HG02610 (cell line): ENCODE results near the gene TNP2.
A peak's percentile ranks its signal among the peaks of the same experiment; 100 is the strongest.

ENCODE experiments used
- ATAC-seq: cut with Tn5 transposase; IDR thresholded peaks from one replicate; pipeline ENCODE4 v1.9.1; 2021; ENCODE audit warnings: mild to moderate bottlenecking, moderate library complexity; ENCODE audit not compliant: unreplicated experiment

The TNP2 gene

DNA sequence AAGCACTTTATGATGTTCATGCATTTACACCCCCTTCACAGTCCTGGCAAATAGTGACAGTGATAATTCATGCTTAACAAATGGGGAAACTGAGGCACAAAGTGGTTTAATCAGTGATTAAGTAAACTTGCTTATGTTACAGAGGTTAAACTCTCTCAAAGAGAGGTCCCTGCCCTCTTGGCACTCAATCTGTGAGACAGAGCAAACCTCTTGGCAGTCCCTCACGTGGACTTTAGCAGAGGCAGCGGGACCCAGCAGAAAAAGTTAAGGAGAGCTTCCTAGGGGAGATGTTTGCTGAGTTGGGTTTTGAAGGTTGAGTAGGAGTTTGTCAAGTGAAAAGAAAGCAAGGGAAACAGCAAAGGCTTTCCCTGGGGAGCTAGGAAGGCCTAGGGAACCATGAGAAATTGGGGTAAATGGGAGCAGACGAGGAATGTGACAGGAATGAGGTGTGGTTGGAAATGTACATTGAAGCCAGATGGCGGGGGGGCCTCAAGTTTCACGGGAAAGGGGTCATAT lies 23.8 kb downstream of the TNP2 start:
- ATAC-seq = no peak

DNA sequence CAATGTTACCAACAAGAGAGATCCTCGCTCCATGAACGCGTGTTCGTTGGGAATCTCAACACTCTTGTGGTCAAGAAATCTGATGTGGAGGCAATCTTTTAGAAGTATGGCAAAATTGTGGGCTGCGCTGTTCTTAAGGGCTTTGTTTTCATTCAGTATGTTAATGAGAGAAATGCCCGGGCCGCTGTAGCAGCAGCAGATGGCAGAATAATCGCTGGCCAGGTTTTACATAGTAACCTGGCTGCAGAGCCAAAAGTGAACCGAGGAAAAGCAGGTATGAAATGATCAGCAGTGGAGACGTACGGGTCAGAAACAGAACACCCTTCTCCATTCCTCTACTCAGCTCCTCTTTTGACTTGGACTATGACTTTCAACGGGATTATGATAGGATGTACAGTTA lies 26.5 kb downstream of the TNP2 start:
- no peak for ATAC-seq

DNA sequence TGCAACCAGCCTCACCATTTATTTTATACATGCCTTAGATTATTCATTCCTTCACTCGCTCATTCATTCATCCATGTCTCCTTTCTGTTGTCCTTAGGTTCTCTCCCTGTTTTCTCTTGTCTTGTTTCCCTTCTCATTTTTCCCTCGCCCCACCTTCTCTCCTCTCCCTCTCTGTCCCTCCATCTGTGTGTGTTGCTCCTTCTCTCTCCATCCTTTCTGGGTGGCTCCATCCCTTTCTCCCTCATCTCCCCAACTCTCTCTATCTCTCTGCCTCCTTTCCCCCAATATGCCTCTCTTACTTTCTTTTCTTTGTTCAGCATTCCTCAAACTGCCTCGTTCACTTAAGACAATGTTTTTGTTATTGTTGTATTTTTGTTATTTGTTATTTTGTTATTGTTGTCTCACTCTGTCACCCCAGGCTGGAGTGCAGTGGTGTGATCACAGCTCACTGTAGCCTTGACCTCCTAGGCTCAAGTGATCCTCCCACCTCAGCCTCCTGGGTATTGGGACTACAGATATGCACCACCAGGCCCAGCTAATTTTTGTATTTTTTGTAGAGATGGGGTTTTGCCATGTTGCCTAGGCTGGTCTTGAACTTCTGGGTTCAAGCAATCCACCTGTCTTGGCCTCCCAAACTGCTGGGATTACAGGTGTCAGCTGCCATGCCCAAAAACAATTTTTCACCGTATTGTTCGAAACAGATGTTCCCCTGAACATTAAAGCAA lies 27.5 kb downstream of the TNP2 start:
- no peak for ATAC-seq

DNA sequence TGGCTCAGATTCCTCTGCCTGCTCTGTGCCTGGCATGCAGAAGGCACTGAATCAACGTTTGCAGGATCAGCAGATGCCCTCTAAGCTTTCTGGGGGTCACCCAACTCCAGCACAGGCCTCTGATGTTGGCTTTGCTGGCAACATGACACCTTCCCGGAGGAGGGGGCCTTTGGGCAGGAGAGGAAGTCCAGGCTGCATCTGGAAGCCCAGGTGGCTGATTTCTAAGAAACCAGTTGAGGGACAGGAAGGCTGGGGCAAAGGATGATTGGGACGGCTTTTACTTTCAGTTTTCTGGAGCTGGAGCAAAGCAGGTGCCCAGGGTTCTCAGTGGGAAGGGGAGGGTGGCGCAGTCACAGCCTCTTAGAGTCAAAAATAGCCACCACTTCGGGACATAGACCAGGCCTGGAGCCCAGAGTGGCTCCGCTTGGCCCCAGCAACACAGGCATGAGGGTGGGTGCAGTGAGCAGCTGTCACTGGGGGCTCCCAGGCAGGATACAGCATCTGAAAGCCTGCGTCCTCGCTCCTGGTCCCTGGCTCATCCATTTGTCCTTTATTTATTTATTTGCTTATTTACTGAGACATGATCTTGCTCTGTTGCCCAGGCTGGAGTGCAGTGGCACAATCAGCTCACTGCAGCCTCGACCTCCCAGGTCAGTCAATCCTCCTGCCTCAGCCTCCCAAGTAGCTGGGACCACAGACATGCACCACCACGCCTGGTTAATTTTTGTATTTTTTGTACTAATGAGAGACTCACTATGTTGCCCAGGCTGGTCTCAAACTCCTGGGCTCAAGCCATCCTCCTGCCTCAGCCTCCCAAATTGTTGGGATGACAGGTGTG lies 28.3 kb downstream of the TNP2 start:
- no peak for ATAC-seq

DNA sequence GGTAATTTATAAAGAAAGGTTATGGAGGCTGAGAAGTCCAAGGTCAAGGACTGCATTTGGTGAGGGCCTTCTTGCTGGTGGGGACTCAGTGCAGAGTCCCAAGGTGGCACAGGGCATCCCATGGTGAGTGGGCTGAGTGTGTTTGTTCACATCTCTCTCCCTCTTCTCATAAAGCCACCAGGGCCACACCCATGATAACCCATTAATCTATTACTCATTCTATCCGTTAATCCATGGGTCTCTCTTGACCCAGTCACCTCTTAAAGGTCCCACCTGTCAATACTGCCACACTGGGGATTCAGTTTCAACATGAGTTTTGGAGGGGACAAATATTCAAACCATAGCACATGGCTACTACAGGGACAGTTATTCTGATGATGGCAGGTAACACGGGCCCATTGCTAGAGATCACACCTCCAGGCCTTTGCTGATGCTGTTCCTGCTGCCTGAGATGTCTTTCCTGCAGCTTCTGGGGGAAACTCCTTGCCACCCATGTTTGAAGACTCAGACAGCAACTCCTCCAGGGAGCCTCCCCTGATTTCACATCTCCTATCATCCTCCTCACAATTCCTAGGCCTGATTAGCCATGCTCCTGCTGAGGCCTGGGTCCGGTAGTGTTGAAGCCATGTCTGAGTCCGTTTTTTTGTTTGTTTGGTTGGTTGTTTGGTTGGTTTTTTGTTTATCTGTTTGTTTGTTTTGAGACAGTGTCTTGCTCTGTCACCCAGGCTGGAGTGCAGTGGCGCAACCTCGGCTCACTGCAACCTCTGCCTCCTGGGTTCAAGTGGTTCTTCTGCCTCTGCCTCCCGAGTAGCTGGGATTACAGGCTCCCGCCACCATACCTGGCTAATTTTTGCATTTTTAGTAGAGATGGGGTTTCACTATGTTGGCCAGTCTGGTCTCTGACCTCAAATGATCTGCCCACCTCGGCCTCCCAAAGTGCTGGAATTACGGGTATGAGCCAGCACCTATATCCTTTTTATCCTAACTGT lies 29.2 kb downstream of the TNP2 start:
- ATAC-seq = no peak

DNA sequence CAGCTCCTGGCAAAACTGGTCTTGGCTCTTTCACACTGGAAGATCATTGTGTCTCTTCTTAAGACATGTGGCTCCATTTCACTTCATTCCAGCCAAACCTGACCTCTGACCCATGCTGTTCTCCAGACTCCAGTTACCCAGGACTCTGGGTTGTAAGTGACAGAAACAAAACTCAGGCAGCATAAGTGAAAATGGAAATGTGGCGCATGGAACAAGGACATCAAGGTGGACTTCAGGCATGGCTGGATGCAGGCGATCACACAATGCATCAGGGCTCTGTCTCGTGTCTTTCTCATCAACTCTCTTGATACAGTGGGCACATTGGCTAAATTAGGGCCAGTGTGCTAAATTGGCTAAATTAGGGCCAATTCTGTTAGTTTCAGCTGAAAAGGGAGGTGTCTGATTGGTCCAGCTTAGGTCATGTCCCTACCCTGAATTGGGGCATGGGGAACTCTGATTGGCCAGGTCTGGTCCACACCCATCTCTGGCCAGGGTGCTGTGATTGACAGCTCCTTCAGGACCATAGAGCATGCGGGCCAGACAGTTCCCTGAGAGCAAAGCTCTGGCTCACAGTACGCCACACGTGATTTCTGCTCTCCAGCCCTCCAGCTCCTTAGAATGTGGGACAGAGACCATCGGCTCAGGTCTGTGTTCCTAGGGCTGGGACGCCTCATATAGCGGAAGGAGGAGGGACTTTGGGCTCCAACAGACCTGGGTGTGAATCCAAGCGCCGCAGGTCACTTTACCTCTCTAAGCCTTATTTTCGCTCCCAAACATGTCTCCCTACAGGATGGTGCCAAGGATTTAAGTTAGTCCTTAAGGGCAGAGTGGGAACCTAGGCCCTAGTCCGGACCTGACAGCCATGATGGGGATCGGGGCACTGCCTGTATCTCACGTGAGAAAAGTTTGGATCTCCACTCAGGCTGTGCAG lies 30.6 kb downstream of the TNP2 start:
- no peak for ATAC-seq

DNA sequence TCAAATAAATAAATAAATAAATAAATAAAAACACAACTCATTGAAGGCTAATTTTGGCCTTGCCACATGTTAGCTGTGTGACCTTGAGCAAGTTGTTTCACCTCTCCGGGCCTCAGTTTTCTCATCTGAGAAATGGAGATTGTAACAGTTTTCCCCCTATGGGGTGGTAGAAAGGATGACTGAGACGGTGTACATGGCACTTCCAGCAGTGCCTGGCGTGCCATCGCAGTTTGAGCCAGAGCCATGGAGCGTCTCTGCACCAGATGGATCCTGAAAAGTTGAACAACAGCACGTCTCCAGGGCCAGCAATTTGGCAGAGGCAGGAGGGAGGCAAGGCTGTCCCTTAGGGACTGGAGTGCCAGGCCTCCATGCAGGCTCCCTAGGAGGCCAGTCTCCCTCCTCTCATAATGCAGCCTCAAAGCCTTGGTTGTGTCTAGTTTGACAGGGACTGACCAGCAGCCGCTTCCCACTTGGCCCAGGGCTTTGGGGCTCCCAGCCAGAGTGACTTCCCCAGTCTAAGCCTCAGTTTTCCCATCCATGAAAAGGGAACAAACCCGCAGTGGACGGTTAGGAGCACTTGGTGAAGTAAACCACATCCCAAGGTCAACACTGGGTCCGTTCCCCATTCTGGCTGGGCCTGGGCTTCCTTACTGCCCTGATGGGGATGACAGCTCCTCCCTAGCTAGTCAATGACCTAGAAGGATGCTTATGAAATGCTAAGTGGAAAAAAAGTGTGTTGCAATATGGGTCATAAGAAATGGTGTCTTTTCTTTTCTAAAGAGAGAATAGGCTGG lies 32.5 kb downstream of the TNP2 start:
- no peak for ATAC-seq

DNA sequence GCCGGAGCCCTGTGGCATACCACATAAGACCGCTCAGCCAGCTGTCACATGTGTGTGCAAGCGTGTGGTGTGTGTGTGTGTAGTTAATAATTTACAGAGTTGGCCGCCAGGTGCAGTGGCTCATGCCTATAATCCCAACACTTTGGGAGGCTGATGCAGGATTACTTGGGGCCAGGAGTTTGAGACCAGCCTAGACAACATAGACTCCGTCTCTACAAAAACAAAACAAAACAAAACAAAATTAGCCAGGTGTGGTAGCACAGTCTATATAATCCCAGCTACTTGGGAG lies 33.5 kb downstream of the TNP2 start:
- no peak for ATAC-seq

DNA sequence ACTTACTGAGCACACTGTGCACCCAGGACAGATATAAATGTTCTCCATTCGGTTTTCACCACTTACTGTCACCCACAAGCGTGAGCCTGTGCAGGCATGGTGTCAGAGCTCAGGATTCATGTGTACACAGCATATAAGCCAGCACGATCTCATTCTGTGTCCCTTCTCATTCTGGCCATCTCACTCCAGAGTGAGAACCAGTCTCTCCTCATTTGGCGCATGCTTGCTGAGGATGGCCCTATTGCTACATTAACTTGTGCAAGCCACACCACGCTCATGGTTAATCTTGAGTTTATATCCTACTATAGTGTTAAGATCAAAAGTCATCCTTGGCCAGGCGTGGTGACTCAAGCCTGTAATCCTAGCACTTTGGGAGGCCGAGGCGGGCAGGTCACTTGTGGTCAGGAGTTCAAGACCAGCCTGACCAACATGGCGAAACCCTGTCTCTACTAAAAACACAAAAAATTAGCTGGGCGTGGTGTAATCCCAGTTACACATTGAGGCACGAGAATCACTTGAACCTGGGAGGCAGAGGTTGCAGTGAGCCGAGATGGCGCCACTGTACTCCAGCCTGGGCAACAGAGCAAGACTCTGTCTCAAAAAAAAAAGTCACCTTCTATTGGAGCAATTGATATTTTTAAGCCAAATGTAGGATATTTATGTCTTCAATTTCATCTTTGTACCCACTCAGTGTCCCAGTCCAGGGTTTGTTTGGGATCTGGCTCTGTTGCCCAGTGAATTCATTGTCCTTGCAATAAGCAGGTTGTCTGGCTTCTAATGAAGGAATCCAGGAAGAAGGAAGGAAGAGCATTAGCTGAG lies 34.0 kb downstream of the TNP2 start:
- ATAC-seq = no peak

DNA sequence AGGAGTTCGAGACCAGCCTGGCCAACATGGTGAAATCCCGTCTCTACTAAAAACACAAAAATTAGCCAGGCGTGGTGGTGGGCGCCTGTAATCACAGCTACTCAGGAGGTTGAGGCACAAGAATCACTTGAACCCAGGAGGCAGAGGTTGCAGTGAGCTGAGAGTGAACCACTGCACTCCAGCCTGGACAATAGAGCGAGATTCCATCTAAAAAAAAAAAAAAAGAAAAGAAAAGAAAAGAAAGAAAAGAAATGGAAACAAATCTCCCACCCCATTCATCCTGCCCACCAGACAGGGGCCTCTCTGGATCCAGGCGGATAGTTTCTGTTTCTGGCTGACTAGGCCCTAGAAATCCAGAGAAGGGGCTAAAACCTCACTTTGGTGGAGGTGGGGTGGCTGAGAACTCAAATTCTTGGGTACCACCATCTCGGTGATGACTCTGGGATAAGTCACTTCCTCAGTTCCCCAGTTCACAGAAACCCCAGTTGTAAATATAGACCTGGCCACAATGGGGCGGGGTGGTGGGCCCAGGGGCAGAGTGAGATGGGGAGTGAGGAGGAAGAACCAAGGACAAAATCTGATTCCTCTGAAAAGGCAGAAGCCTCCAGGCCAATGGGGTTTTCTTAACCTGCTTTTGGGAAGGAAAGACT lies 35.3 kb downstream of the TNP2 start:
- ATAC-seq = no peak

DNA sequence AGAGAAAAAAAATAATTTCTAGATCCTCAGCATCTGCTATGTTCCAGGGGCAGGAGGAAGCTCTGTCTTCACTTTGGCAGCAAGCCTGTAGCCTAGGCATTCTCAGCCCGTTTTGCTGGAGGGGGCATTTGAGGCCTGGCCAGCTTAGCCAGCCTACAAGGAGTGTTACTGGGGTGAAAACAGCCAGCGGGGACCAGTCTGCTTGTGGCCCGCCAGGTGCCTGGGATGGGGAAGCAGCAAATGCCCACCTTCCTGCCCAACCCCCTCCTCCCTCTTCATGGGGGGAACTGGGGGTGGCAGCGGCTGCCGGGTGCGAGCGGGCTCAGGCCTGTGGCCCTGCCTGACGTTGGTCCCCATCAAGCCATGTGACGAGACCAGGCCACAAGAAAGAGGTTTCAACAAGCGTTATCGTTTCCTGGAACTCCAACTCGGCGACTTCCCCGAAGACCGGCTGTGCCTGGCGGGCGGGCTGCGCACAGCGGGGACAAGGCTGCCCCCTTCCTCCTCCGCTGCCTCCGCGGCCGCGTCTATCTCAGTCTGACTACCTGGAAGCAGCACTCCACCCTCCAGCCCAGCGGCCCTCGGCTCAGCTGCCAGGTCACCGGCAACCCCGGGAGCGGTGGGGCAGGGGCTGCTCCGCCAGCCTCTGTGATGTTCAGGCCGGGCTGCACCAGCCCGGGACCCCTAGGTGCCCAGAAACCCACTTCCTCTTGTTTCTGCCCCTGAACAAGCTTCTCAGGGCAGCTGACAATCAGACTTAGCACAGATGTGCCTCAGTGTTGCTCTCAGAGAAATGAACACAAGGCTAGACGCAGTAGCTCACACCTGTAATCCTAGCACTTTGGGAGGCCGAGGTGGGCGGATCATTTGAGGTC lies 36.0 kb downstream of the TNP2 start:
- peak; percentile 71 for ATAC-seq

DNA sequence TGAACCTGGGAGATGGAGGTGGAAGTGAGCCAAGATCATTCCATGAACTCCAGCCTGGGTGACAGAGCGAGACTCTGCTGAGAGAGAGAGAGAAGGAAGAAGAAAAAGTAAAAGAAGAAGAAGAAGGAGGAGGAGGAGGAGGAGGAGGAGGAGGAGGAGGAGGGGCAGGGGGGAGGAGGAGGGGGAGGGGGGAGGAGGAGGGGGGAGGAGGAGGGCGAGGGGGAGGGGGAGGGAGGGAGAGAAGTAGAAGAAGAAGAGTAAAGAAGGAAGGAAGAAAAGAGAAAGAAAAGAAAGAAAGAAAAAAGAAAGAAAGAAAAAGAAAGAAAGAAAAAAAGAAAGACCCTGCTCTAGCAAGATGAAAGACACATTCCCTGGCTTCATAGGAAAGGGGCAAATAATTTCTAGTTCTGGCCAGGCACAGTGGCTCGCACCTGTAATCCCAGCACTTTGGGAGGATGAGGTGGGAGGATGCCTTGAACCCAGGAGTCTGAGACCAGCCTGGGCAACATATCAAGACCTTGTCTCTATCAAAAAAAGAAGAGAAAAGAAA lies 36.7 kb downstream of the TNP2 start:
- ATAC-seq = no peak

DNA sequence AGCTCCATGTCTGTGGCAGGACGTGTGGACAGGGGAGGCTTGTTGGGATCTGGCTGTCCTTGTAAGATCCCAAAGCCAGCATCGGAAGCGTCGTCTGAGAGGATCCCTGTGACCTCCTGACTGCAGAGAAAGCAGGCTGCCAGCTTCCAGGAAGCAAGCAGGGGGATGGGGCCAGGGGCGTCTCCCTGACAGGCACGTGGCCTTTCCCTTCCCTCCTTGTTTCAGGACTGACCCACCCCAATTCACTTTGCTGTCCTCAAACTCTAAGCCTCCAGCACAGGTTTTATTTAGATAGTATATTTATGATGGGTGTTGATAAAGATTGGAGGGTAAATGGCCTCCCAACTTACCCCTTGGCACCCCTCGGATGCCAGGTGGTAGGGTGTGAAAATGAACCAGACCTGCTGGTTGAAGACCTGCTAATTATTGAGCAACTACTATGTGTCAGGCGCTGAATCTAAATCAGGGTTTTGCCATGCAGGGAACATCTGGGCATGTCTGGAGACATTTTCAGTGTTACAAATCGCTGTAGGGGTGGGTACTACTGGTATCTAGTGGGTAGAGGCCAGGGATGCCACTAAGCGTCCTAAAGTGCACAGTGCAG lies 37.7 kb downstream of the TNP2 start:
- ATAC-seq = no peak

DNA sequence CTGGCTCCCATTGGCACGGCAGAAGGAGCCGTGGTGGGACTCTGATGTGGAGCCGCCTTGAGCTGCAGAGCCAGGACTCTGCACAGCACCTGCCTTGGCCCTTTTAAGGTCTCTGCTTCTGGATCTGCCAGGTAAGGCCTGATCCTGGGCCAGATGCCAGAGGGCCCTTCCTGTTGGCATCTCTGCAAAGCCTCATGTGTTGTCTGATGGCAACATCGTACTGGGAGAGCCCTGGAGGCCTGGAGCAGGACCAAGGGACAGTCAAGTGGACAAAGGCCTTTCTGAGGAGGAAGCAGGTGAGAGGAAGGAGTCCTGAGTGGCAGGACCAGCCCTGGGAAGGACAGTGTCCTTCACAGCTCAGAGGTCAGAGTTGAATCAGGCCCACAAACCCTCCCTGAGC lies 39.2 kb downstream of the TNP2 start:
- ATAC-seq = no peak

DNA sequence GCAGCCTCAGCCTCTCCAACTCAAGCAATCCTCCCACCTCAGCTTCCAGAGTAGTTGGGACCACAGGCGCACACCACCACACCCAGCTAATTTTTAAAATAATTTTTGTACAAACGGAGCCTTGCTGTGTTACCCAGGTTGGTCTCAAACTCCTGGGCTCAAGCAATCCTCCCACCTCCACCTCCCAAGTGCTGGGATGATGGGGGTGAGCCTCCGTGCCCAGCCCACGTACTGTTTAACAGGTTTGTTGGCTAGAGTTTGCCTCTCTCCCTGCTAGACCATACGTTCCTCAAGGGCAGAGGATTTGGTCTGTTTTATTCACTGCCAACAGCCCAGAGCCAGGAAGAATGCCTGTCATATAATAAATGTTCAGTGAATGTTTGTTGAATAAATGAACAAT lies 39.7 kb downstream of the TNP2 start:
- ATAC-seq = no peak
